ENCODE measurements around the gene PLN.

The PLN gene

GRCh38 chr6:118542184-118542952 lies 5.7 kb upstream of the PLN start:
- DNase-seq = no peak

- DNase-seq = no peak
Measured at GRCh38 chr6:118544105-118544504, 4.0 kb upstream of the PLN start.

- no peak for DNase-seq
Measured at GRCh38 chr6:118546164-118546879, 1.8 kb upstream of the PLN start.

- DNase-seq = no peak
Measured at GRCh38 chr6:118546880-118547218, 1.2 kb upstream of the PLN start.

GRCh38 chr6:118548613-118549012 lies 517 bp downstream of the PLN start:
- DNase-seq = no peak

GRCh38 chr6:118551063-118552053 lies 3.3 kb downstream of the PLN start:
- peak; percentile 57 for DNase-seq

GRCh38 chr6:118553132-118553531 lies 5.0 kb downstream of the PLN start:
- no peak for DNase-seq

- no peak for DNase-seq
Measured at GRCh38 chr6:118554698-118555097, 6.6 kb downstream of the PLN start.

GRCh38 chr6:118558464-118559217 lies 10.5 kb downstream of the PLN start:
- no peak for DNase-seq

GRCh38 chr6:118559659-118560058 lies 11.6 kb downstream of the PLN start:
- no peak for DNase-seq

GRCh38 chr6:118562248-118562647 lies 14.2 kb downstream of the PLN start:
- DNase-seq = no peak

- DNase-seq = no peak
Measured at GRCh38 chr6:118562959-118563358, 14.9 kb downstream of the PLN start.

- DNase-seq = no peak
Measured at GRCh38 chr6:118565311-118565960, 17.3 kb downstream of the PLN start.

- no peak for DNase-seq
Measured at GRCh38 chr6:118567974-118568373, 19.9 kb downstream of the PLN start.

- DNase-seq = no peak
Measured at GRCh38 chr6:118569498-118569897, 21.4 kb downstream of the PLN start.

- DNase-seq = no peak
Measured at GRCh38 chr6:118571121-118571520, 23.0 kb downstream of the PLN start.

- DNase-seq = no peak
Measured at GRCh38 chr6:118574051-118574865, 26.2 kb downstream of the PLN start.

- no peak for DNase-seq
Measured at GRCh38 chr6:118577972-118578371, 29.9 kb downstream of the PLN start.

- no peak for DNase-seq
Measured at GRCh38 chr6:118578617-118579016, 30.5 kb downstream of the PLN start.

GRCh38 chr6:118579786-118580185 lies 31.7 kb downstream of the PLN start:
- DNase-seq = no peak
